NCI-H2171 treated with DMSO at 0.1 percent for 48 hours (cell line): ENCODE data around the gene ANAPC4.

Source experiments
- DNase-seq: peaks from one replicate; lab custom pipeline; 2025; lab: John Stamatoyannopoulos, UW

Gene ANAPC4

DNA sequence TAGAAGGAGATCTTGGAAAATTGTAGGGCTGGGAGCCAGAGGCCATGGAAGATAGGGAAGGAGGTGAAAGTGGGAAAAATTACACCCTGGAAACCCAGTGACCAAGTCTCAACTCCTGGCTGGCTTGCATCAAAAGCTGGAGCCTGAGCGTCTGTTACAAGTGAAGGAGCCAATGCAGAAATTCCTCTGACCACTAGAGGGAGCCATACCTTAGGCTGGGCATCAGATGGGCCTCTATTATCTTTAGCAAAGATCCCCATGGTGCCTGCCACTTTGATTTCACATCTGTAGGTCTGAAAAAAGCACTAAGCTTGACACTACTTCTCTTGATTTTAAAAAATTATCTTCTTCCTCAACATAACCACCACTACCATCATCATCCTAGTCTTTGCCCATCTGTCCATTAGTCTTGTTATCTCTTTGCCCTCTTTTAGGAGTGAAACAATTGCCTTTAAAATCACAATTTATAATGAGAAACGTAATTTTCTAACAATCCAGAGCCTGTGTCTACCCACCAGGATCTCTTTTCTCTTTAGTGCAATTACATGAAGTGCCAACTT lies 62.9 kb downstream of the ANAPC4 start:
- DNase-seq: peak; percentile 60

GRCh38 chr4:25440478-25441030 lies 63.5 kb downstream of the ANAPC4 start:
- DNase-seq: no peak

- peak; percentile 16 for DNase-seq
Observed at GRCh38 chr4:25441519-25442117, 64.6 kb downstream of the ANAPC4 start.

GRCh38 chr4:25442863-25443307 lies 65.8 kb downstream of the ANAPC4 start:
- no peak for DNase-seq

DNA sequence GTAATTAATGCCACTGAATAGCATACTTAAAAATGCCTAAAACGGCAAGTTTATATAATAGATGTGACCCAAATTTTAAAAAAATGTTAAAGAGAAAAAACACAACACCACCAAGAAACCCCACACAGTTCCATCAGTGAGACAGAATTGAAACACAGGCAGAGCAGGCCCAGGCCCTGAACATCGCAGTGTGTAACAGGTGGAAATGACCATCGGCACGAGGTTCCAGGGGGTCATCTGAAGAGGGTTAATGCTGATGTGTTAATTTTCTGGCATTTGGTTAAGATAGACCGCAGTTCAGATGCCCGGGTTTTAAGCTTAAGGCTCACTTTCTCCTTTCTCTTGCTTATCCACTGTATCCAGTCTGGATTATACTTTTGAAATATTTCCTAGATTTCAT lies 66.8 kb downstream of the ANAPC4 start:
- no peak for DNase-seq

DNA sequence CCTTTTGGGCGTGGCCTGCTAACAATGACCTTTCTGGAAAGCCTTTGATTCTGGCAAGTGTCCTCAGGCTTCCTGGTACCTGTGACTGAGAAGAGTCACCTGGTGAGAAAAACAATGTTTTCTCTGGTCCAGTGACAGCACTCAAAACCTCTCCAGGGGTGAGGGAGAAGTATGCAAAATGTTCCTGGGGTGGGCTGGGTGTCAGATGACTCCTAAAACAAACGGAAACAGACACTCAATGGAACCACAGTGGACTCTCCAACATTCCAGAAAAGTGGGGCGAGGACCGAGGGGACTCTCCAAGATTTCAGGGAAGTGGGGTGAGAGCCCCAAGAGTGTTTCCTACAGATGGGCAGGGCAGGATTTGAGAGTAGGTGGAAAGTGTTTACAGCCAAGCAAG lies 69.5 kb downstream of the ANAPC4 start:
- no peak for DNase-seq

DNA sequence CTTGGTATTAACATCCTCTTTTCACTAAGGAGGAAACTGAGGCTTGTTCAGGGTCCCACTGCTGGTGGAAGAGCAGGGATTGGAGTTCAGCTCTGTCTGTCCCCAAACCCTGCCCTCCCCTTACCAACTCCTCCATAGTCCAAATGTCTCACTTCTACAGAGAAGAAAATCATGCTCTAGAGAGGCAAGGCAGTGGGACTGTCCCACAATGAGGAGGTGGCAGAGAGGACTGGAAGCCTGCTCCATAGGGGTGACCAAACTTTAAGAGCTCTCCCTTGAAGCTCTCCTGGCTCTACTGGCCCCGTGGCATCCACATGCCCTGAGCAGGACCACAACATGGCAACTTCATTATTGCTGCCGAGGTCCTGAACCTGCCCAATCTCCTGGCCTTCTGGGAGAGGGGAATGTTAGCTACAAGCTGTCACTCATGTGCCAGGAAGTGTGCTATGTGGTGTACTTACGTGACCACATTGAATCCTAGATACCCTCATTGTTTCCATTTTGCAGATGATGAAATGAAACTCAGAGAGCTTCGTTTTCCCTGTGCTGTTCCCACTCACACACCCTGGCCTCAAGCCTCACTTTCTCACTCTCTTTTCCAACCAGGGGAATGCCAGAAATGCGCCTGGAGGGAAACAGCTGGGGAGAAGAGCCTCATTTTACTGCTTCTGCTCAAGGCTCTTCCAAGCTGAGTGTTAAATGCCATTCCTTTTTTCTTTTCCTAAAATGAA lies 71.5 kb downstream of the ANAPC4 start:
- no peak for DNase-seq

DNA sequence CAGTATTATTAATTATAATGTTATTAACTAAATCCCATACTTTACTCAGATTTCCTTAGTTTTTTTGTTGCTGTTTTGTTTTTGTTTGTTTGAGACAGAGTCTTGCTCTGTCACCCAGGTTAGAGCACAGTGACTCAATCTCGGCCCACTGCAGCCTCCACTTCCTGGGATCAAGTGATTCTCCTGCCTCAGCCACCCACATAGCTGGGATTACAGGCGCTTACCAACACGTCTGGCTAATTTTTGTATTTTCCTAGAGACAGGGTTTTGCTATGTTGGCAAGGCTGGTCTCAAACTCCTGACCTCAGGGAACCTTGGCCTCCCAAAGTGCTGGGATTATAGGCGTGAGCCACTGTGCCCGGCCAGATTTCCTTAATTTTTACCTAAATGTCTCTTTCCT lies 72.2 kb downstream of the ANAPC4 start:
- no peak for DNase-seq

- DNase-seq: no peak
Observed at GRCh38 chr4:25449688-25450087, 72.6 kb downstream of the ANAPC4 start.

DNA sequence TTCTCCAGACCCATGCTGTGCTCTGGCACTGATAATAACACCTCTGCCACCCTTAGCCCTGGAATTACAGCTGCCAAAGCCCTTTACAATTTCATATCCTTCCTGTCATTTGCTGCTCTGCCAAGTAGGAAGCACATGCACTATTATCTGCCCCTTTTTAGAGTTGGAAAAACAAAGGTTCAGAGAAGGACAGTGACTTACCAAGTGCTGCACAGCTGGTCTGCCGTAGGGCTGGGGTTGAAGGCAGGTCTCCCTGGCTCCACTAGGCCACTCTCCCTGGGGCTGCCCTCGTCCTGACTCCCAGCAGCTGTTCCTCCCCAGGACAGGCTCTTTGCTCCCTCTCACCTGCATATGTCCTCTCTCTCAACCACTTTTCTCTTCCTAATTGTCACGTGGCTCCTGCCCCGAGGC lies 73.4 kb downstream of the ANAPC4 start:
- DNase-seq: no peak

- no peak for DNase-seq
Observed at GRCh38 chr4:25451676-25452075, 74.6 kb downstream of the ANAPC4 start.

- DNase-seq: no peak
Observed at GRCh38 chr4:25452081-25452480, 75.0 kb downstream of the ANAPC4 start.

DNA sequence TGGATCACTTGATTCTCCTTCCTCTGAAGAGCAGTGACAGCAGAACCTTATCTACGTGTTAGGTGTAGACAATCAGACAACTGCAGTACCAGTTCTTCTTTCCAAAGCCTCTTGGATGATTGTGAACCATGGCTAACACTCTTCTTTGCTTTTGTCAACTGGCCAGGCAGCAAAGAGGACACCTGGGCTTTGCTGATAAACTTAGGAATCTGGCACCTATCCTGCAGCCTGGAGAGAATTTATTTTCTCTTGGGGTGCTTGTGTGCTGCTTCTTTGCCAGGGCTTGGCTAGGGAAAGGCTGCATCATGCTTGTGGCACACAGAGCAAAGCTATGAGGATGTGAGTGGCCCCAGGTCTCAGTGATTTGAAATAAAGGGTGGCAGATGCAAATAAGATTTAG lies 77.4 kb downstream of the ANAPC4 start:
- no peak for DNase-seq

DNA sequence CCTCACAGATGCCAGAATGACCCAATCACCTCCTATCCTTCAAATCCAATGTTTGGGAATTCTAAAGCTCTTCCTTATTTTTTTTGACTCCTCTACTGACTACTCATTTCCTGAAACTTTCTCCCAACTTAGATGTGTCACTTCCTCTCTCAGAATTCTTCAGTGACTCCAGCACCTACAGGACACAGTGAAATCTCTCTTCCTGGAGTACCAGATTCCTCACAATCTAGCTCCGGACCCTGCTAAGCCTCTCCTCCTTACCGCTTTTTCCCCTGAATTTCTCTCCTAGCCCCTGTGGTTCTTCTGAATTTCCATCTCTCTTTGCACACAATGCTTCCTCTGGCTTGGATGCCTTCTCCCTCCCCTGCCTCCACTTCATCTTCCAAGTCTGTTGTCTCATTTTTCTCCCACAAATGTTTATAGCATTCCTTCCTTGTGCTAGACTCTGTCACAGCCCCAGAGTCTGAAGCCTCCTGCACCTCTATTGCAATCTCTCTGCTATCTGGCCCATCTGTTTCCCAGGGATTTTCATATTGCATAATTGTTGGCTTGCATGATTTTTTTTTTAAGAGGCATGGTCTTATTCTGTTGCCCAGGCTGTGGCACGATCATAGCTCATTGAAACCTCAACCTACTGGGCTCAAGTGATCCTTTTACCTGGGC lies 80.1 kb downstream of the ANAPC4 start:
- DNase-seq: peak; percentile 20

- DNase-seq: no peak
Observed at GRCh38 chr4:25466966-25467697, 90.1 kb downstream of the ANAPC4 start.

- DNase-seq: no peak
Observed at GRCh38 chr4:25467843-25468242, 90.8 kb downstream of the ANAPC4 start.
